HepG2 (cell line): ENCODE results near the gene ZNF556. TPM values are rescaled to one million over a fixed set of nuclear protein-coding genes. Genes with fewer than 3 reads are reported as not detected.

ENCODE experiments used
- CCDC6 ChIP-seq: sonication (generic); formaldehyde crosslinking; IDR thresholded peaks from 2 replicates; pipeline ENCODE4 v1.8.1; 2022; ENCODE audit warnings: mild to moderate bottlenecking, missing genetic modification reagents, moderate library complexity
- CTCF ChIP-seq: sonication (generic); formaldehyde crosslinking; IDR thresholded peaks from 2 replicates; pipeline ENCODE4 v1.5.0; 2020; ENCODE audit warnings: mild to moderate bottlenecking, missing genetic modification reagents, moderate library complexity
- ETV6 ChIP-seq: sonication (generic); formaldehyde crosslinking; conservative IDR thresholded peaks from 2 replicates; pipeline ENCODE4 v1.4.0; 2020; ENCODE audit warnings: missing genetic modification reagents
- GFI1 ChIP-seq: sonication (generic); formaldehyde crosslinking; IDR thresholded peaks from 2 replicates; pipeline ENCODE4 v1.5.0; 2020; ENCODE audit warnings: missing genetic modification reagents, mild to moderate bottlenecking, borderline replicate concordance
- HOXA5 ChIP-seq: sonication (generic); formaldehyde crosslinking; IDR thresholded peaks from 2 replicates; pipeline ENCODE4 v1.4.0; 2020; ENCODE audit warnings: missing genetic modification reagents
- JARID2 ChIP-seq: sonication (generic); formaldehyde crosslinking; IDR thresholded peaks from 2 replicates; pipeline ENCODE4 v1.8.1; 2023; ENCODE audit warnings: missing genetic modification reagents, inconsistent platforms; ENCODE audit not compliant: insufficient replicate concordance
- KAT8 ChIP-seq: IDR thresholded peaks from 2 replicates; pipeline ENCODE4 v1.6.1; 2016; ENCODE audit warnings: missing genetic modification reagents, missing compliant biosample characterization
- MTA3 ChIP-seq: sonication (generic); formaldehyde crosslinking; IDR thresholded peaks from 2 replicates; pipeline ENCODE4 v1.4.0; 2020; ENCODE audit warnings: missing genetic modification reagents
- RFXAP ChIP-seq: sonication (generic); formaldehyde crosslinking; IDR thresholded peaks from 2 replicates; pipeline ENCODE4 v1.4.0; 2020; ENCODE audit warnings: missing genetic modification reagents, borderline replicate concordance
- STAT5B ChIP-seq: sonication (generic); formaldehyde crosslinking; IDR thresholded peaks from 2 replicates; pipeline ENCODE4 v1.4.0; 2020; ENCODE audit warnings: missing genetic modification reagents
- TBX2 ChIP-seq: sonication (generic); formaldehyde crosslinking; IDR thresholded peaks from 2 replicates; pipeline ENCODE4 v1.5.0; 2020; ENCODE audit warnings: missing genetic modification reagents, mild to moderate bottlenecking, borderline replicate concordance
- TCF12 ChIP-seq, 2 experiments: fragments of 450-650 bp in 1 of 2; sonication (generic) in 1 of 2; formaldehyde crosslinking in 1 of 2; IDR thresholded peaks; 2 replicates each; pipeline versions ENCODE4 v1.6.1 to v1.8.0; 2017 to 2022; ENCODE audit warnings: antibody characterized with exemption in 1 of 2, mild to moderate bottlenecking in 1 of 2, missing genetic modification reagents in 1 of 2, moderate library complexity in 1 of 2
- XRCC5 ChIP-seq: fragments of 200-400 bp; formaldehyde crosslinking; optimal IDR thresholded peaks from 2 replicates; pipeline ENCODE3; 2017; ENCODE audit warnings: mild to moderate bottlenecking, low read length
- ZHX1 ChIP-seq: sonication (generic); formaldehyde crosslinking; IDR thresholded peaks from 2 replicates; pipeline ENCODE4 v1.8.1; 2022; ENCODE audit warnings: low read depth, mild to moderate bottlenecking, missing genetic modification reagents
- ZMAT3 ChIP-seq: sonication (generic); formaldehyde crosslinking; conservative IDR thresholded peaks from 2 replicates; pipeline ENCODE4 v1.7.0; 2021; ENCODE audit warnings: missing genetic modification reagents
- ZNF207 ChIP-seq: fragments of 450-650 bp; IDR thresholded peaks from 2 replicates; pipeline ENCODE4 v1.6.1; 2016; ENCODE audit warnings: antibody characterized with exemption, borderline replicate concordance
- ZNF441 ChIP-seq: sonication (generic); formaldehyde crosslinking; IDR thresholded peaks from 2 replicates; pipeline ENCODE4 v1.7.0; 2021; ENCODE audit warnings: missing genetic modification reagents, borderline replicate concordance
- ZNF713 ChIP-seq: sonication (generic); formaldehyde crosslinking; IDR thresholded peaks from 2 replicates; pipeline ENCODE4 v1.4.0; 2020; ENCODE audit warnings: mild to moderate bottlenecking, missing genetic modification reagents
- ZSCAN9 ChIP-seq: IDR thresholded peaks from 2 replicates; pipeline ENCODE4 v1.6.1; 2016; ENCODE audit warnings: borderline replicate concordance
- polyA plus RNA-seq, 8 experiments: library from polyadenylated mRNA; depleted of rRNA in 3 of 8; stranded (reverse) in 7 of 8; unstranded in 1 of 8; fragments of >200 nt; fragmentation: Illumina TruSeq in 4 of 8; extraction: Trizol in 4 of 8; gene quantifications; 2 replicates each; pipeline versions ENCODE4 v1.2.1 to v1.2.3, GENCODE V29; 2011 to 2016; ENCODE audit warnings: low read depth in 4 of 8, missing spikeins in 1 of 8, mixed read lengths in 1 of 8; ENCODE audit not compliant: insufficient read depth in 1 of 8
- total RNA-seq, 5 experiments: library from RNA; depleted of rRNA; stranded (reverse); fragments of >200 nt; fragmentation: Illumina TruSeq; extraction: Trizol; gene quantifications; 2 replicates each; pipeline ENCODE4 v1.2.3, GENCODE V29; 2016; ENCODE audit warnings: low read depth in 1 of 5
- TF ChIP-seq, protein P1 (sequence below): sonication (generic); formaldehyde crosslinking; IDR thresholded peaks from 2 replicates; pipeline ENCODE4 v1.4.0; 2020; ENCODE audit warnings: missing genetic modification reagents

Gene ZNF556
- total and polyA plus RNA-seq, 2 of the 13 experiments (the other 11 are each of a cell fraction or from before 2014, with no cell fraction given) = 4.2 to 28.6 TPM

DNA sequence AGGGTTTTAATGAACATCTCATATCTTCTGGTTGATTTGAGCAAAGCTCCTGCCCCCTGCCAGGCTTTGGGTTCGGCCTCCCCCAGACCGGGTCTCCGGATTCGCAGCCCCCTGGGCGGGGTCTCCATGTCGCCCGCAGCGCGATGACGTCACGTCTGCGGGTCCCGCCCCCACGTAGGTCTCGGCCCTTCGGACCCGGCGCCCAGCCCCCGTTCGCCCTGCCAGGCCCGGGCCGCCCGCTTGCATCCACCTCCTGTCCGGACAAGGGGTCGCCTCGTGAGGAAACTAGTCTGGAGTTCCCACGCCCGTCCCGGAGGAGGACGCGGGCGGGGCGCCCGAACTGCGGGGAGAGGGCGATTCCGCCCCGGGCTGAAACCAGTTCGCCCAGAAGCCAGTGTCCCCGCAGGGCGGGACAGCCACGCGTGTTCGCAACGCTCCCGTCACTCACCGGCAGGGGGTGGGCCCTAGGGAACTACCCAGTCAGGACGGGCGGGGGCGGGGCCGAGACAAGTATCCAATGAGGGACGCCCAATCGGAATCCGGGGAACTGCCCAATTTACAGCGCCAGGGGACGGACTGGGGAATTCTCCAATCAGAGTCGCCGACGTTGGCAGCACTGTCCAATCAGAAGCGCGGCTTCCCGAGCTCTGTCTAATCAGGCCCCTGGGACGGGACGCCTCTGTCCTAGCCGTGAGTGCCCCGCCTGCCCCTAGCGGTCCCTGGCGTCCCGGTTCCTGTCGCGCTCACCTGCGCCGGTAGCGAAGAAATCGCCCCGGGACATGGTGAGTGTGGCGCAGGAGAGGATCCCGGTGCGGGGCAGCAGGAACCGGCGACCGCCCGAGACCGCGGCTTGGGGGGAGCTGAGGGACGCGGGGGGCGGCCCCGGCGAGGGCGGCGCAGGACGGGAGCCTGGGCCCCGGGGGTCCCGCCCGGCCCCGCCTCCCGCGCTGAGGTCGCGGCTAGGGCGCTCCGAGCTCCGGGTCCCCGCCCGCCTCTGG is 26.0 kb upstream of the ZNF556 start, which contains the start of gene ZNF555 (continued):
- TF ChIP-seq ZHX1 (CRISPR knock-in tag) = peak; percentile 77; the same call in 1 of the 2 replicates
- TF ChIP-seq HOXA5 (CRISPR knock-in tag) = peak; percentile 94
- TF ChIP-seq XRCC5 = peak; percentile 39
- no peak for TF ChIP-seq ZNF207
- TF ChIP-seq KAT8 (CRISPR knock-in tag) = peak; percentile 83
- peak; percentile 53; the same call in 1 of the 2 replicates for TF ChIP-seq RFXAP
- peak; percentile 77 for TF ChIP-seq TBX2 (CRISPR knock-in tag)
- TF ChIP-seq JARID2 (CRISPR knock-in tag) = peak; percentile 57
- TF ChIP-seq CCDC6 (CRISPR knock-in tag) = peak; percentile 23; the same call in 1 of the 2 replicates
- TF ChIP-seq MTA3 = 0 out of 2 replicates have a peak, but pooled peaks have one; percentile 5
- peak; percentile 84 for TF ChIP-seq ZNF441
- no peak for TF ChIP-seq ZNF713 (CRISPR knock-in tag)
- peak; percentile 66 for TF ChIP-seq CTCF (CRISPR knock-in tag)
- TF ChIP-seq ZMAT3 = peak; percentile 97
- TF ChIP-seq TCF12 (IDR thresholded peaks at IDR 0.05) = no peak
- peak; percentile 67; the same call in 1 of the 2 replicates for TF ChIP-seq TCF12 (CRISPR knock-in tag; IDR thresholded peaks at IDR 0.05)
- 0 out of 2 replicates have a peak, but pooled peaks have one; percentile 61 for TF ChIP-seq ZSCAN9 (CRISPR knock-in tag)
- TF ChIP-seq STAT5B (CRISPR knock-in tag) = 0 out of 2 replicates have a peak, but pooled peaks have one; percentile 24
- TF ChIP-seq GFI1 = no peak
- 0 out of 2 replicates have a peak, but pooled peaks have one; percentile 58 for TF ChIP-seq ETV6
- TF ChIP-seq, protein P1, sequence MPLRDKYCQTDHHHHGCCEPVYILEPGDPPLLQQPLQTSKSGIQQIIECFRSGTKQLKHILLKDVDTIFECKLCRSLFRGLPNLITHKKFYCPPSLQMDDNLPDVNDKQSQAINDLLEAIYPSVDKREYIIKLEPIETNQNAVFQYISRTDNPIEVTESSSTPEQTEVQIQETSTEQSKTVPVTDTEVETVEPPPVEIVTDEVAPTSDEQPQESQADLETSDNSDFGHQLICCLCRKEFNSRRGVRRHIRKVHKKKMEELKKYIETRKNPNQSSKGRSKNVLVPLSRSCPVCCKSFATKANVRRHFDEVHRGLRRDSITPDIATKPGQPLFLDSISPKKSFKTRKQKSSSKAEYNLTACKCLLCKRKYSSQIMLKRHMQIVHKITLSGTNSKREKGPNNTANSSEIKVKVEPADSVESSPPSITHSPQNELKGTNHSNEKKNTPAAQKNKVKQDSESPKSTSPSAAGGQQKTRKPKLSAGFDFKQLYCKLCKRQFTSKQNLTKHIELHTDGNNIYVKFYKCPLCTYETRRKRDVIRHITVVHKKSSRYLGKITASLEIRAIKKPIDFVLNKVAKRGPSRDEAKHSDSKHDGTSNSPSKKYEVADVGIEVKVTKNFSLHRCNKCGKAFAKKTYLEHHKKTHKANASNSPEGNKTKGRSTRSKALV (CRISPR knock-in tag) = 0 out of 2 replicates have a peak, but pooled peaks have one; percentile 50
